Erythroblast (primary cell): ENCODE results near the gene RAB7A.

Experiments
- GATA1 ChIP-seq: IDR thresholded peaks from 2 replicates; pipeline ENCODE4 v1.6.1; 2011; ENCODE audit warnings: low read depth, mild to moderate bottlenecking, control low read depth, low read length, moderate library complexity
- POLR2A ChIP-seq: IDR thresholded peaks from 2 replicates; pipeline ENCODE4 v1.6.1; 2011; ENCODE audit warnings: mild to moderate bottlenecking, low read length

DNA sequence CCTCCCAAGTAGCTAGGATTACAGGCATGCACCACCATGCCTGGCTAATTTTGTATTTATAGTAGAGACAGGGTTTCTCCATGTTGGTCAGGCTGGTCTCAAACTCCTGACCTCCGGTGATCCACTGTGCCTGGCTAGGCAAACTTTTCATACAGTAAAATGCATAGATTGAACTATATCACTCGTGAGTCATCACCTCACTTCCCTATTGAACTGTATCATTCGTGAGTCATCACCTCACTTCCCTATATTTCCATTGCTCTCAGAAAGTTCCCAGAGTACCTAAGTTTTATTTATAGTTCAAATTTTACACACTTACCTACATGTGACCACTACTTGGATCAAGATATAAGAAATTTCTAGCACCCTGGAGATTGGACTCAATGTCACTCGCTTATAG lies 79.8 kb downstream of the RAB7A start:
- no peak for TF ChIP-seq POLR2A
- no peak for TF ChIP-seq GATA1
